Stimulated activated CD8-positive, alpha-beta memory T cell treated with anti-CD3 and anti-CD28 coated beads, Interleukin-12 subunit alpha, Interleukin-12 subunit beta, amount 100 ng/mL, for 1 hour (primary cell): ENCODE measurements around the gene KCNT2.

Source experiments
- DNase-seq: peaks from one replicate; pipeline ENCODE4 v3.0.0-alpha.2; 2020; ENCODE audit warnings: low read depth

KCNT2 gene

GRCh38 chr1:196393742-196394141 is 214.5 kb downstream of the KCNT2 start:
- no peak for DNase-seq

- no peak for DNase-seq
Measured at GRCh38 chr1:196393282-196393681, 215.0 kb downstream of the KCNT2 start.

- no peak for DNase-seq
Measured at GRCh38 chr1:196387766-196388165, 220.5 kb downstream of the KCNT2 start.

- no peak for DNase-seq
Measured at GRCh38 chr1:196385109-196385508, 223.1 kb downstream of the KCNT2 start.

GRCh38 chr1:196382383-196382782 is 225.9 kb downstream of the KCNT2 start:
- no peak for DNase-seq

- no peak for DNase-seq
Measured at GRCh38 chr1:196381544-196381943, 226.7 kb downstream of the KCNT2 start.

GRCh38 chr1:196380316-196380715 is 227.9 kb downstream of the KCNT2 start:
- no peak for DNase-seq

GRCh38 chr1:196377811-196378210 is 230.4 kb downstream of the KCNT2 start:
- DNase-seq: no peak

GRCh38 chr1:196376630-196377328 is 231.5 kb downstream of the KCNT2 start:
- DNase-seq: no peak

- no peak for DNase-seq
Measured at GRCh38 chr1:196373798-196374197, 234.4 kb downstream of the KCNT2 start.

- no peak for DNase-seq
Measured at GRCh38 chr1:196372896-196373536, 235.2 kb downstream of the KCNT2 start.

- no peak for DNase-seq
Measured at GRCh38 chr1:196367838-196368237, 240.4 kb downstream of the KCNT2 start.

GRCh38 chr1:196366817-196367495 is 241.3 kb downstream of the KCNT2 start:
- no peak for DNase-seq

GRCh38 chr1:196361112-196361714 is 247.0 kb downstream of the KCNT2 start:
- no peak for DNase-seq

GRCh38 chr1:196357913-196358312 is 250.3 kb downstream of the KCNT2 start:
- no peak for DNase-seq

- DNase-seq: no peak
Measured at GRCh38 chr1:196355206-196355786, 252.9 kb downstream of the KCNT2 start.

- DNase-seq: no peak
Measured at GRCh38 chr1:196344453-196344852, 263.8 kb downstream of the KCNT2 start.

- DNase-seq: no peak
Measured at GRCh38 chr1:196324345-196324744, 283.9 kb downstream of the KCNT2 start.

- no peak for DNase-seq
Measured at GRCh38 chr1:196323869-196324268, 284.4 kb downstream of the KCNT2 start.

GRCh38 chr1:196319301-196319700 is 288.9 kb downstream of the KCNT2 start:
- no peak for DNase-seq

- no peak for DNase-seq
Measured at GRCh38 chr1:196317535-196318522, 290.4 kb downstream of the KCNT2 start.
